GM23338 (cell line): ENCODE data around the gene LRRN4. TPM values are rescaled to one million over a fixed set of nuclear protein-coding genes. Genes with fewer than 3 reads are reported as not detected.

ENCODE experiments used
- ATAC-seq: fragments of 200-7000 bp; cut with Tn5 transposase; 3 replicates; pipeline ENCODE4 v1.9.1; 2020
- DNase-seq: peaks from one replicate; pipeline ENCODE4 v3.0.0-alpha.2; 2015; ENCODE audit warnings: low spot score
- H2AFZ ChIP-seq: fragments of 200-600 bp; sonication (generic); 2 replicates; pipeline ENCODE4 v1.8.0; 2016; ENCODE audit warnings: antibody characterized with exemption, mild to moderate bottlenecking, moderate library complexity
- H3F3A ChIP-seq: fragments of 200-600 bp; sonication (generic); replicated peaks from 2 replicates; pipeline ENCODE4 v1.8.0; 2017; ENCODE audit warnings: antibody characterized with exemption, mixed run types, low read depth
- H3K27ac ChIP-seq: fragments of 200-600 bp; sonication (generic); 2 replicates; pipeline ENCODE4 v1.6.1; 2016; ENCODE audit warnings: low read depth
- H3K27me3 ChIP-seq: fragments of 200-600 bp; sonication (generic); 2 replicates; pipeline ENCODE4 v1.8.0; 2016; ENCODE audit warnings: mild to moderate bottlenecking, mixed run types, moderate library complexity; ENCODE audit not compliant: insufficient read depth
- H3K36me3 ChIP-seq: fragments of 200-600 bp; sonication (generic); 2 replicates; pipeline ENCODE4 v1.8.0; 2016; ENCODE audit warnings: mild to moderate bottlenecking; ENCODE audit not compliant: insufficient read depth
- H3K4me1 ChIP-seq: fragments of 200-600 bp; sonication (generic); 2 replicates; pipeline ENCODE4 v1.8.0; 2016; ENCODE audit warnings: mild to moderate bottlenecking, moderate library complexity; ENCODE audit not compliant: insufficient read depth
- H3K4me2 ChIP-seq: fragments of 200-600 bp; sonication (generic); 2 replicates; pipeline ENCODE4 v1.7.1; 2017; ENCODE audit warnings: mixed run types
- H3K4me3 ChIP-seq: fragments of 200-600 bp; sonication (generic); 2 replicates; pipeline ENCODE4 v1.6.1; 2016; ENCODE audit warnings: mixed run types
- H3K79me2 ChIP-seq: fragments of 200-600 bp; sonication (generic); replicated peaks from 2 replicates; pipeline ENCODE4 v1.8.0; 2017; ENCODE audit warnings: mild to moderate bottlenecking; ENCODE audit not compliant: insufficient read depth
- H3K9me2 ChIP-seq: fragments of 200-600 bp; sonication (generic); 2 replicates; pipeline ENCODE4 v1.8.0; 2017; ENCODE audit not compliant: insufficient read depth
- H4K20me1 ChIP-seq: fragments of 200-600 bp; sonication (generic); replicated peaks from 2 replicates; pipeline ENCODE4 v1.8.0; 2017; ENCODE audit warnings: mild to moderate bottlenecking; ENCODE audit not compliant: insufficient read depth
- H3K27ac Mint-ChIP-seq: 2 replicates; pipeline ENCODE4 v1.8.0; 2020; ENCODE audit warnings: inconsistent platforms, mild to moderate bottlenecking, moderate library complexity, mixed read lengths
- H3K27me3 Mint-ChIP-seq: 3 replicates; pipeline ENCODE4 v1.8.0; 2022; ENCODE audit warnings: low read depth, mild to moderate bottlenecking, moderate library complexity, mixed read lengths, inconsistent platforms; ENCODE audit not compliant: insufficient read depth, poor library complexity
- H3K36me3 Mint-ChIP-seq: 3 replicates; pipeline ENCODE4 v1.8.0; 2021; ENCODE audit warnings: low read depth, mild to moderate bottlenecking, inconsistent platforms, moderate library complexity, mixed read lengths
- H3K4me1 Mint-ChIP-seq: 3 replicates; pipeline ENCODE4 v1.8.0; 2020; ENCODE audit warnings: mild to moderate bottlenecking, inconsistent platforms, mixed read lengths
- H3K4me3 Mint-ChIP-seq: 3 replicates; pipeline ENCODE4 v1.8.0; 2021; ENCODE audit warnings: moderate library complexity, mild to moderate bottlenecking, inconsistent platforms, mixed read lengths
- H3K9me3 Mint-ChIP-seq: 3 replicates; pipeline ENCODE4 v1.8.0; 2020; ENCODE audit warnings: moderate library complexity, mild to moderate bottlenecking, inconsistent platforms, mixed read lengths
- CREB1 ChIP-seq: fragments of 250-450 bp; sonication (Bioruptor Pico); IDR thresholded peaks from 2 replicates; pipeline ENCODE4 v1.5.0; 2020; ENCODE audit warnings: low read depth, mild to moderate bottlenecking, moderate library complexity
- EZH2 ChIP-seq: fragments of 200-600 bp; sonication (generic); IDR thresholded peaks from one replicate; pipeline ENCODE4 v1.8.0; 2017; ENCODE audit warnings: antibody characterized with exemption, mild to moderate bottlenecking, low read depth; ENCODE audit not compliant: unreplicated experiment
- EZH2phosphoT487 ChIP-seq: fragments of 200-600 bp; sonication (generic); IDR thresholded peaks from one replicate; pipeline ENCODE4 v1.8.1; 2018; ENCODE audit warnings: antibody characterized with exemption; ENCODE audit not compliant: unreplicated experiment
- JUNB ChIP-seq: IDR thresholded peaks from one replicate; pipeline ENCODE4 v1.6.1; 2016; ENCODE audit warnings: antibody characterized with exemption; ENCODE audit not compliant: unreplicated experiment
- NANOG ChIP-seq: IDR thresholded peaks from 2 replicates; pipeline ENCODE4 v1.6.1; 2016; ENCODE audit warnings: antibody characterized with exemption, borderline replicate concordance
- POLR2AphosphoS5 ChIP-seq: IDR thresholded peaks from 2 replicates; pipeline ENCODE4 v1.6.1; 2016; ENCODE audit warnings: antibody characterized with exemption, low read depth
- STAT1 ChIP-seq: IDR thresholded peaks from one replicate; pipeline ENCODE4 v1.6.1; 2016; ENCODE audit warnings: antibody characterized with exemption; ENCODE audit not compliant: unreplicated experiment
- ZNF114 ChIP-seq: fragments of 250-450 bp; sonication (Bioruptor Pico); IDR thresholded peaks from 2 replicates; pipeline ENCODE4 v1.5.0; 2020; ENCODE audit warnings: mild to moderate bottlenecking, moderate library complexity
- ZNF331 ChIP-seq: fragments of 250-450 bp; sonication (Bioruptor Pico); IDR thresholded peaks from 2 replicates; pipeline ENCODE4 v1.5.0; 2020; ENCODE audit warnings: low read depth, mild to moderate bottlenecking, moderate library complexity
- polyA plus RNA-seq: library from polyadenylated mRNA; unstranded; fragments of >200 nt; fragmentation: Nextera tagmentation; extraction: Ambion mirVana; gene quantifications from 2 replicates; pipeline ENCODE4 v1.2.1, GENCODE V29; 2016
- total RNA-seq: library from RNA; depleted of rRNA; stranded (reverse); fragments of >200 nt; shearing (Covaris generic); gene quantifications from 2 replicates; pipeline ENCODE4 v1.2.3, GENCODE V29; 2014
- TF ChIP-seq, protein P1 (sequence below): IDR thresholded peaks from 2 replicates; pipeline ENCODE4 v1.6.1; 2016; ENCODE audit warnings: antibody characterized with exemption
- TF ChIP-seq, protein P2 (sequence below), 2 experiments: fragments of 200-600 bp in 1 of 2; sonication (generic) in 1 of 2; conservative IDR thresholded peaks; 2 replicates each; pipeline versions ENCODE4 v1.5.1 to v1.6.1; 2016 to 2017; ENCODE audit warnings: antibody characterized with exemption in 2 of 2, low read depth in 2 of 2, mild to moderate bottlenecking in 2 of 2, moderate library complexity in 1 of 2
- TF ChIP-seq, protein P3 (sequence below): IDR thresholded peaks from one replicate; pipeline ENCODE4 v1.6.1; 2018; ENCODE audit warnings: antibody characterized with exemption; ENCODE audit not compliant: unreplicated experiment
- TF ChIP-seq, protein P4 (sequence below): fragments of 250-450 bp; sonication (Bioruptor Pico); IDR thresholded peaks from 2 replicates; pipeline ENCODE4 v1.5.0; 2020; ENCODE audit warnings: mild to moderate bottlenecking, moderate library complexity

LRRN4 gene
- total and polyA plus RNA-seq, 2 experiments from 2014 or later = 0.21 to 2.2 TPM

DNA sequence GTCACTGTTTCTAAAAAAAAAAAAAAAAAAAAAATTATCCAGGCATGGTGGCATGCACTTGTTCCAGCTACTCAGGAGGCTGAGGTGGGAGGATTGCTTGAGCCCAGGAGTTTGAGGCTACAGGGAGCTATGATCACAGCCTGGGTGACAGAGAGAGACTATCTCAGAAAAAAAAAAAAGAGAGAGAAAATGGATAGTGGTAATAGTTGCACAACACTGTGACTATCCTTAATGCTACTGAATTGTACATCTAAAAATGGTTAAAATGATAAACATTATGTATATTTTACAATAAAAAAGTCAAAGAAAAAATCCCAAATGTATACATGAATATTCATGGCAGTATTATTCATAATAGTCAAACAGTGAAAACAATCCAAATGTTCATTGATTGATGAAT, 46.0 kb upstream of the LRRN4 start:
- H3K4me1 ChIP-seq = no peaks in the 10 kb centered on the region
- H3K36me3 ChIP-seq = peaks cover 12% of the 10 kb centered on the region
- no peak overlapping the region for H3K27ac ChIP-seq
- no peaks in the 10 kb centered on the region for H3K36me3 Mint-ChIP-seq
- 0 out of 2 replicates have a peak, but pooled peaks cover 3% of the 10 kb centered on the region for H4K20me1 ChIP-seq
- no peaks in the 10 kb centered on the region for H3K9me3 Mint-ChIP-seq
- H3K4me2 ChIP-seq = no peak overlapping the region
- no peak overlapping the region for H3K4me3 Mint-ChIP-seq
- H3K27me3 ChIP-seq = no peaks in the 10 kb centered on the region
- TF ChIP-seq POLR2AphosphoS5 (no peak), EZH2phosphoT487 (no peak), EZH2 (no peak), CREB1 (CRISPR knock-in tag) (no peak), STAT1 (no peak), ZNF331 (no peak), JUNB (no peak), ZNF114 (CRISPR knock-in tag) (no peak), NANOG (no peak)
- TF ChIP-seq, protein P1, sequence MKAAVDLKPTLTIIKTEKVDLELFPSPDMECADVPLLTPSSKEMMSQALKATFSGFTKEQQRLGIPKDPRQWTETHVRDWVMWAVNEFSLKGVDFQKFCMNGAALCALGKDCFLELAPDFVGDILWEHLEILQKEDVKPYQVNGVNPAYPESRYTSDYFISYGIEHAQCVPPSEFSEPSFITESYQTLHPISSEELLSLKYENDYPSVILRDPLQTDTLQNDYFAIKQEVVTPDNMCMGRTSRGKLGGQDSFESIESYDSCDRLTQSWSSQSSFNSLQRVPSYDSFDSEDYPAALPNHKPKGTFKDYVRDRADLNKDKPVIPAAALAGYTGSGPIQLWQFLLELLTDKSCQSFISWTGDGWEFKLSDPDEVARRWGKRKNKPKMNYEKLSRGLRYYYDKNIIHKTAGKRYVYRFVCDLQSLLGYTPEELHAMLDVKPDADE = no peak
- TF ChIP-seq, protein P2, sequence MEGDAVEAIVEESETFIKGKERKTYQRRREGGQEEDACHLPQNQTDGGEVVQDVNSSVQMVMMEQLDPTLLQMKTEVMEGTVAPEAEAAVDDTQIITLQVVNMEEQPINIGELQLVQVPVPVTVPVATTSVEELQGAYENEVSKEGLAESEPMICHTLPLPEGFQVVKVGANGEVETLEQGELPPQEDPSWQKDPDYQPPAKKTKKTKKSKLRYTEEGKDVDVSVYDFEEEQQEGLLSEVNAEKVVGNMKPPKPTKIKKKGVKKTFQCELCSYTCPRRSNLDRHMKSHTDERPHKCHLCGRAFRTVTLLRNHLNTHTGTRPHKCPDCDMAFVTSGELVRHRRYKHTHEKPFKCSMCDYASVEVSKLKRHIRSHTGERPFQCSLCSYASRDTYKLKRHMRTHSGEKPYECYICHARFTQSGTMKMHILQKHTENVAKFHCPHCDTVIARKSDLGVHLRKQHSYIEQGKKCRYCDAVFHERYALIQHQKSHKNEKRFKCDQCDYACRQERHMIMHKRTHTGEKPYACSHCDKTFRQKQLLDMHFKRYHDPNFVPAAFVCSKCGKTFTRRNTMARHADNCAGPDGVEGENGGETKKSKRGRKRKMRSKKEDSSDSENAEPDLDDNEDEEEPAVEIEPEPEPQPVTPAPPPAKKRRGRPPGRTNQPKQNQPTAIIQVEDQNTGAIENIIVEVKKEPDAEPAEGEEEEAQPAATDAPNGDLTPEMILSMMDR (conservative IDR thresholded peaks at IDR 0.05; ENCODE audit: low read depth in 2 of 2) = no peak
- TF ChIP-seq, protein P3, sequence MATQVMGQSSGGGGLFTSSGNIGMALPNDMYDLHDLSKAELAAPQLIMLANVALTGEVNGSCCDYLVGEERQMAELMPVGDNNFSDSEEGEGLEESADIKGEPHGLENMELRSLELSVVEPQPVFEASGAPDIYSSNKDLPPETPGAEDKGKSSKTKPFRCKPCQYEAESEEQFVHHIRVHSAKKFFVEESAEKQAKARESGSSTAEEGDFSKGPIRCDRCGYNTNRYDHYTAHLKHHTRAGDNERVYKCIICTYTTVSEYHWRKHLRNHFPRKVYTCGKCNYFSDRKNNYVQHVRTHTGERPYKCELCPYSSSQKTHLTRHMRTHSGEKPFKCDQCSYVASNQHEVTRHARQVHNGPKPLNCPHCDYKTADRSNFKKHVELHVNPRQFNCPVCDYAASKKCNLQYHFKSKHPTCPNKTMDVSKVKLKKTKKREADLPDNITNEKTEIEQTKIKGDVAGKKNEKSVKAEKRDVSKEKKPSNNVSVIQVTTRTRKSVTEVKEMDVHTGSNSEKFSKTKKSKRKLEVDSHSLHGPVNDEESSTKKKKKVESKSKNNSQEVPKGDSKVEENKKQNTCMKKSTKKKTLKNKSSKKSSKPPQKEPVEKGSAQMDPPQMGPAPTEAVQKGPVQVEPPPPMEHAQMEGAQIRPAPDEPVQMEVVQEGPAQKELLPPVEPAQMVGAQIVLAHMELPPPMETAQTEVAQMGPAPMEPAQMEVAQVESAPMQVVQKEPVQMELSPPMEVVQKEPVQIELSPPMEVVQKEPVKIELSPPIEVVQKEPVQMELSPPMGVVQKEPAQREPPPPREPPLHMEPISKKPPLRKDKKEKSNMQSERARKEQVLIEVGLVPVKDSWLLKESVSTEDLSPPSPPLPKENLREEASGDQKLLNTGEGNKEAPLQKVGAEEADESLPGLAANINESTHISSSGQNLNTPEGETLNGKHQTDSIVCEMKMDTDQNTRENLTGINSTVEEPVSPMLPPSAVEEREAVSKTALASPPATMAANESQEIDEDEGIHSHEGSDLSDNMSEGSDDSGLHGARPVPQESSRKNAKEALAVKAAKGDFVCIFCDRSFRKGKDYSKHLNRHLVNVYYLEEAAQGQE = no peak
- TF ChIP-seq, protein P4, sequence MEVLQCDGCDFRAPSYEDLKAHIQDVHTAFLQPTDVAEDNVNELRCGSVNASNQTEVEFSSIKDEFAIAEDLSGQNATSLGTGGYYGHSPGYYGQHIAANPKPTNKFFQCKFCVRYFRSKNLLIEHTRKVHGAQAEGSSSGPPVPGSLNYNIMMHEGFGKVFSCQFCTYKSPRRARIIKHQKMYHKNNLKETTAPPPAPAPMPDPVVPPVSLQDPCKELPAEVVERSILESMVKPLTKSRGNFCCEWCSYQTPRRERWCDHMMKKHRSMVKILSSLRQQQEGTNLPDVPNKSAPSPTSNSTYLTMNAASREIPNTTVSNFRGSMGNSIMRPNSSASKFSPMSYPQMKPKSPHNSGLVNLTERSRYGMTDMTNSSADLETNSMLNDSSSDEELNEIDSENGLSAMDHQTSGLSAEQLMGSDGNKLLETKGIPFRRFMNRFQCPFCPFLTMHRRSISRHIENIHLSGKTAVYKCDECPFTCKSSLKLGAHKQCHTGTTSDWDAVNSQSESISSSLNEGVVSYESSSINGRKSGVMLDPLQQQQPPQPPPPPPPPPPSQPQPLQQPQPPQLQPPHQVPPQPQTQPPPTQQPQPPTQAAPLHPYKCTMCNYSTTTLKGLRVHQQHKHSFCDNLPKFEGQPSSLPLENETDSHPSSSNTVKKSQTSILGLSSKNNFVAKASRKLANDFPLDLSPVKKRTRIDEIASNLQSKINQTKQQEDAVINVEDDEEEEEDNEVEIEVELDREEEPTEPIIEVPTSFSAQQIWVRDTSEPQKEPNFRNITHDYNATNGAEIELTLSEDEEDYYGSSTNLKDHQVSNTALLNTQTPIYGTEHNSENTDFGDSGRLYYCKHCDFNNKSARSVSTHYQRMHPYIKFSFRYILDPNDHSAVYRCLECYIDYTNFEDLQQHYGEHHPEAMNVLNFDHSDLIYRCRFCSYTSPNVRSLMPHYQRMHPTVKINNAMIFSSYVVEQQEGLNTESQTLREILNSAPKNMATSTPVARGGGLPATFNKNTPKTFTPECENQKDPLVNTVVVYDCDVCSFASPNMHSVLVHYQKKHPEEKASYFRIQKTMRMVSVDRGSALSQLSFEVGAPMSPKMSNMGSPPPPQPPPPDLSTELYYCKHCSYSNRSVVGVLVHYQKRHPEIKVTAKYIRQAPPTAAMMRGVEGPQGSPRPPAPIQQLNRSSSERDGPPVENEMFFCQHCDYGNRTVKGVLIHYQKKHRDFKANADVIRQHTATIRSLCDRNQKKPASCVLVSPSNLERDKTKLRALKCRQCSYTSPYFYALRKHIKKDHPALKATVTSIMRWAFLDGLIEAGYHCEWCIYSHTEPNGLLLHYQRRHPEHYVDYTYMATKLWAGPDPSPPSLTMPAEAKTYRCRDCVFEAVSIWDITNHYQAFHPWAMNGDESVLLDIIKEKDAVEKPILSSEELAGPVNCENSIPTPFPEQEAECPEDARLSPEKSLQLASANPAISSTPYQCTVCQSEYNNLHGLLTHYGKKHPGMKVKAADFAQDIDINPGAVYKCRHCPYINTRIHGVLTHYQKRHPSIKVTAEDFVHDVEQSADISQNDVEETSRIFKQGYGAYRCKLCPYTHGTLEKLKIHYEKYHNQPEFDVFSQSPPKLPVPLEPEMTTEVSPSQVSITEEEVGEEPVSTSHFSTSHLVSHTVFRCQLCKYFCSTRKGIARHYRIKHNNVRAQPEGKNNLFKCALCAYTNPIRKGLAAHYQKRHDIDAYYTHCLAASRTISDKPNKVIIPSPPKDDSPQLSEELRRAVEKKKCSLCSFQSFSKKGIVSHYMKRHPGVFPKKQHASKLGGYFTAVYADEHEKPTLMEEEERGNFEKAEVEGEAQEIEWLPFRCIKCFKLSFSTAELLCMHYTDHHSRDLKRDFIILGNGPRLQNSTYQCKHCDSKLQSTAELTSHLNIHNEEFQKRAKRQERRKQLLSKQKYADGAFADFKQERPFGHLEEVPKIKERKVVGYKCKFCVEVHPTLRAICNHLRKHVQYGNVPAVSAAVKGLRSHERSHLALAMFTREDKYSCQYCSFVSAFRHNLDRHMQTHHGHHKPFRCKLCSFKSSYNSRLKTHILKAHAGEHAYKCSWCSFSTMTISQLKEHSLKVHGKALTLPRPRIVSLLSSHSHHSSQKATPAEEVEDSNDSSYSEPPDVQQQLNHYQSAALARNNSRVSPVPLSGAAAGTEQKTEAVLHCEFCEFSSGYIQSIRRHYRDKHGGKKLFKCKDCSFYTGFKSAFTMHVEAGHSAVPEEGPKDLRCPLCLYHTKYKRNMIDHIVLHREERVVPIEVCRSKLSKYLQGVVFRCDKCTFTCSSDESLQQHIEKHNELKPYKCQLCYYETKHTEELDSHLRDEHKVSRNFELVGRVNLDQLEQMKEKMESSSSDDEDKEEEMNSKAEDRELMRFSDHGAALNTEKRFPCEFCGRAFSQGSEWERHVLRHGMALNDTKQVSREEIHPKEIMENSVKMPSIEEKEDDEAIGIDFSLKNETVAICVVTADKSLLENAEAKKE (CRISPR knock-in tag) = no peak
- no peak overlapping the region for H3K27ac Mint-ChIP-seq
- no peak for ATAC-seq
- H3K4me3 ChIP-seq = no peak overlapping the region
- no peak overlapping the region for H2AFZ ChIP-seq
- H3K9me2 ChIP-seq = no peaks in the 10 kb centered on the region
- H3K27me3 Mint-ChIP-seq = peaks cover 2% of the 10 kb centered on the region
- H3K4me1 Mint-ChIP-seq = no peaks in the 10 kb centered on the region
- DNase-seq = no peak
- H3F3A ChIP-seq = no peaks in the 10 kb centered on the region
- H3K79me2 ChIP-seq = no peaks in the 10 kb centered on the region
